ENCODE measurements around the gene NKX2-4.
"Not testable (repeated sequence)": the region's sequence is repeated elsewhere in the genome, so short reads cannot be mapped to it uniquely, and the experiment has no call there.

GRCh38 chr20:21413996-21414395, 16.7 kb upstream of the NKX2-4 start:
- not testable (repeated sequence) for TF ChIP-seq ZBTB11 (CRISPR knock-in tag; IDR thresholded peaks at IDR 0.05); MYC (IDR thresholded peaks at IDR 0.05; ENCODE audit: insufficient read depth, insufficient read length, insufficient replicate concordance, low read length, severe bottlenecking); EZH2 (IDR thresholded peaks at IDR 0.05; ENCODE audit: borderline replicate concordance, control insufficient read depth, low read depth, low read length); CTCF (IDR thresholded peaks at IDR 0.05 in 2 of 3, conservative IDR thresholded peaks at IDR 0.05 in 1 of 3; ENCODE audit: control insufficient read depth in 2 of 3, extremely low read depth in 1 of 3, insufficient read depth in 1 of 3, low read depth in 3 of 3, low read length in 3 of 3)

All from GM12878 (cell line).